Measurements from ENCODE around the gene CNNM4.
"Not testable (repeated sequence)": the region's sequence is repeated elsewhere in the genome, so short reads cannot be mapped to it uniquely, and the experiment has no call there.

Gene CNNM4

GRCh38 chr2:96798733-96799622 lies 38.3 kb downstream of the CNNM4 start:
- Mint-ChIP-seq H3K27me3 (no peaks in the 10 kb centered on the region), H3K9me3 (no peaks in the 10 kb centered on the region), H3K4me1 (no peaks in the 10 kb centered on the region), H3K36me3 (peaks cover 2% of the 10 kb centered on the region), H3K27ac (no peak overlapping the region), H3K4me3 (no peak overlapping the region)

- H3K27ac Mint-ChIP-seq: no peak overlapping the region
- H3K4me3 Mint-ChIP-seq: no peak overlapping the region
- H3K4me1 Mint-ChIP-seq: no peaks in the 10 kb centered on the region
- no peaks in the 10 kb centered on the region for H3K27me3 Mint-ChIP-seq
- H3K36me3 Mint-ChIP-seq: peaks cover 2% of the 10 kb centered on the region
- no peaks in the 10 kb centered on the region for H3K9me3 Mint-ChIP-seq
Observed at GRCh38 chr2:96799623-96799935, 38.9 kb downstream of the CNNM4 start.

- peaks cover 2% of the 10 kb centered on the region for H3K36me3 Mint-ChIP-seq
- H3K27me3 Mint-ChIP-seq: no peaks in the 10 kb centered on the region
- H3K9me3 Mint-ChIP-seq: no peaks in the 10 kb centered on the region
- H3K27ac Mint-ChIP-seq: no peak overlapping the region
- no peaks in the 10 kb centered on the region for H3K4me1 Mint-ChIP-seq
- H3K4me3 Mint-ChIP-seq: no peak overlapping the region
Observed at GRCh38 chr2:96800061-96801004, 39.6 kb downstream of the CNNM4 start.

GRCh38 chr2:96801005-96801785 lies 40.5 kb downstream of the CNNM4 start:
- no peaks in the 10 kb centered on the region for H3K27me3 Mint-ChIP-seq
- H3K27ac Mint-ChIP-seq: no peak overlapping the region

GRCh38 chr2:96801786-96802595 lies 41.3 kb downstream of the CNNM4 start:
- Mint-ChIP-seq H3K36me3 (peaks cover 2% of the 10 kb centered on the region), H3K27ac (no peak overlapping the region), H3K9me3 (no peaks in the 10 kb centered on the region)

More at GRCh38 chr2:96801005-96801785, 40.5 kb downstream of the CNNM4 start:
- Mint-ChIP-seq H3K4me3 (no peak overlapping the region), H3K9me3 (no peaks in the 10 kb centered on the region), H3K4me1 (peaks cover 2% of the 10 kb centered on the region), H3K36me3 (peaks cover 2% of the 10 kb centered on the region)

GRCh38 chr2:96802721-96803120 lies 42.0 kb downstream of the CNNM4 start:
- H3K4me1 Mint-ChIP-seq: peaks cover 16% of the 10 kb centered on the region
- no peaks in the 10 kb centered on the region for H3K9me3 Mint-ChIP-seq
- H3K27ac Mint-ChIP-seq: no peak overlapping the region
- no peaks in the 10 kb centered on the region for H3K27me3 Mint-ChIP-seq
- H3K36me3 Mint-ChIP-seq: peaks cover 2% of the 10 kb centered on the region
- no peak overlapping the region for H3K4me3 Mint-ChIP-seq

More at GRCh38 chr2:96801786-96802595, 41.3 kb downstream of the CNNM4 start:
- no peak overlapping the region for H3K4me3 Mint-ChIP-seq
- no peaks in the 10 kb centered on the region for H3K27me3 Mint-ChIP-seq
- H3K4me1 Mint-ChIP-seq: peaks cover 10% of the 10 kb centered on the region

- Mint-ChIP-seq H3K9me3 (no peaks in the 10 kb centered on the region), H3K4me3 (no peak overlapping the region), H3K27ac (no peak overlapping the region), H3K27me3 (no peaks in the 10 kb centered on the region), H3K4me1 (peaks cover 22% of the 10 kb centered on the region), H3K36me3 (no peaks in the 10 kb centered on the region)
Observed at GRCh38 chr2:96804986-96805385, 44.3 kb downstream of the CNNM4 start.

- not testable (repeated sequence) for H3K36me3 Mint-ChIP-seq, H3K9me3 Mint-ChIP-seq, H3K4me3 Mint-ChIP-seq, H3K27ac Mint-ChIP-seq, H3K27me3 Mint-ChIP-seq
- peaks cover 22% of the 10 kb centered on the region for H3K4me1 Mint-ChIP-seq
Observed at GRCh38 chr2:96805946-96806345, 45.2 kb downstream of the CNNM4 start.

GRCh38 chr2:96806468-96807126 lies 45.9 kb downstream of the CNNM4 start:
- Mint-ChIP-seq H3K27ac (peak overlapping the region; percentile 90), H3K4me3 (peak overlapping the region; percentile 67), H3K36me3 (no peaks in the 10 kb centered on the region), H3K27me3 (no peaks in the 10 kb centered on the region), H3K4me1 (peaks cover 22% of the 10 kb centered on the region), H3K9me3 (no peaks in the 10 kb centered on the region)

GRCh38 chr2:96807127-96807471 lies 46.4 kb downstream of the CNNM4 start:
- peaks cover 22% of the 10 kb centered on the region for H3K4me1 Mint-ChIP-seq
- no peaks in the 10 kb centered on the region for H3K27me3 Mint-ChIP-seq
- no peaks in the 10 kb centered on the region for H3K9me3 Mint-ChIP-seq
- no peak overlapping the region for H3K4me3 Mint-ChIP-seq
- H3K27ac Mint-ChIP-seq: peak overlapping the region; percentile 90
- no peaks in the 10 kb centered on the region for H3K36me3 Mint-ChIP-seq

GRCh38 chr2:96808176-96808837 lies 47.6 kb downstream of the CNNM4 start:
- H3K9me3 Mint-ChIP-seq: no peaks in the 10 kb centered on the region
- peaks cover 28% of the 10 kb centered on the region for H3K4me1 Mint-ChIP-seq
- H3K27ac Mint-ChIP-seq: no peak overlapping the region
- no peaks in the 10 kb centered on the region for H3K27me3 Mint-ChIP-seq
- no peaks in the 10 kb centered on the region for H3K36me3 Mint-ChIP-seq
- H3K4me3 Mint-ChIP-seq: no peak overlapping the region

GRCh38 chr2:96809216-96809882 lies 48.6 kb downstream of the CNNM4 start:
- peaks cover 28% of the 10 kb centered on the region for H3K4me1 Mint-ChIP-seq
- no peaks in the 10 kb centered on the region for H3K27me3 Mint-ChIP-seq
- no peak overlapping the region for H3K4me3 Mint-ChIP-seq
- no peaks in the 10 kb centered on the region for H3K9me3 Mint-ChIP-seq
- no peak overlapping the region for H3K27ac Mint-ChIP-seq
- H3K36me3 Mint-ChIP-seq: no peaks in the 10 kb centered on the region

GRCh38 chr2:96809951-96810782 lies 49.5 kb downstream of the CNNM4 start:
- H3K27me3 Mint-ChIP-seq: no peaks in the 10 kb centered on the region
- H3K4me3 Mint-ChIP-seq: no peak overlapping the region
- H3K4me1 Mint-ChIP-seq: peaks cover 32% of the 10 kb centered on the region
- no peak overlapping the region for H3K27ac Mint-ChIP-seq
- no peaks in the 10 kb centered on the region for H3K9me3 Mint-ChIP-seq
- H3K36me3 Mint-ChIP-seq: no peaks in the 10 kb centered on the region
